ENCODE results near the gene GRHL1.

DNA sequence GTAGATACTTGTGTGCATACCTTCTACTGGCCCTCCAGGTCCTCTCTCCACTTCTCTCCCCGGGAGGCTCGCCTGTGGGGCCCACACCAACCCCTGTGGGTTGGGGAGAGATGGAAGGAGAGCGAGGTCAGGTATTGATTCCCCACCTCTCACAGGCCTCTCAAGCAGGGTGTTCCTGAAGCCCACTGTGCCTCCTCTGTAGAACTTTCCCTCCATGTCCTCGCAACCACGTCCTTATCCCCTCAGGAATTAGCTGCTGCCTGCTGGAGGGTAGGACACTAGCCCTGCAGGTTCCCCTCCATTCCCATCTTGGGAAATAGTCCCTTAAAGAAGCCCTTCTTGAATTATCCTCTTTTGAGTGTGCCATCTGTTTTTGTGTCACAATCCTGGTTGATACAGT, 52.9 kb downstream of the GRHL1 start:
- TF ChIP-seq CTCF (conservative IDR thresholded peaks at IDR 0.05; ENCODE audit: low read depth, low read length) (no peak), EZH2 (IDR thresholded peaks at IDR 0.05; ENCODE audit: low read length, unreplicated experiment) (no peak)

All from PC-3 (cell line).